ENCODE results near the gene SMIM1. TPM values are rescaled to one million over a fixed set of nuclear protein-coding genes. Genes with fewer than 3 reads are reported as not detected.
A peak's percentile ranks its signal among the peaks of the same experiment; 100 is the strongest.

SMIM1 gene
- total RNA-seq, 1 donor from 2014 or later: not detected

DNA sequence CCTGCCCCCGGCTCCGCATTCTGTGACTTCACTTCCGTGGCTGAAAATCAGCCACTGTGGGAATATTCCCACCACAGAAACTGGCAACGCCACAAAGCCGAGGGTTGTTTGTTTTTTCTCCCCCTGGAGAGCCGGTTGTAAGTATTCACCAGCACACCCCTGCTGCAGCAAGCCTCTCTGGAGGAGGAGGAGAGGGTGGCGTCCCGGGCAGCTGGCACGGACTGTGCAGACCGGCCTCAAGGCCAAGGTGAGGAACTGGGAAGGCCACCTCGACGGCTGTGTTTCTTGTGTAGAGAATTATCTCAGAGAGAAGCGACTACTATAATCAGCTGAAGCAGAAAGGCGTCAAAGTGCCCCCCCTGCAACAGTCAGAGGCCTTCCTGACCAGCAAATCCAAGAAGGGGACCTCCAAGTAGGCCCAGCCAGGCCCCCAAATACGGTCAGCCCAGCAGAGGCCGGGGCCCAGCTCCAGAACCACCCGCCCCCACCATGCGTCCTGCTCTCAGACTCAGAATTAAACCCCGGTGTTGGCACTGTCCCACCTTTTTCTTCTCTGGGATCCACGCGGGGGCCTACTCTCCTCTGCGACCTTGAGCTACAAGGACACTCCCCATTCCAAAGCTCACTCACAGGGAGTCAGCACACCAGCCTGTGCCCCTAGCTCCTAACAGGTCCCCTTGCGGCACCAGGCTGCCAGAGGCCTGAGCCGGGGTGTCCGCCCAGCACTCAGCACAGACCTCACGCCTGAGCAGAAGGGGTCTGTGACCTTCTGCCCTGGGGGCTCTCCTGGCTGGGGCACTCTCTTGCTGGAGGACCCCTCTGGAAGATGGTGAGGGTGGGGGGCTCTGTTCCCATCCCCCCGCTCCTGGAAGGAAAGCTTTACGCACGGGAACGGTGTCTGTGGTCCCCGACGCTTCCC is 1.2 kb upstream of the SMIM1 start:
- TF ChIP-seq, protein P1, sequence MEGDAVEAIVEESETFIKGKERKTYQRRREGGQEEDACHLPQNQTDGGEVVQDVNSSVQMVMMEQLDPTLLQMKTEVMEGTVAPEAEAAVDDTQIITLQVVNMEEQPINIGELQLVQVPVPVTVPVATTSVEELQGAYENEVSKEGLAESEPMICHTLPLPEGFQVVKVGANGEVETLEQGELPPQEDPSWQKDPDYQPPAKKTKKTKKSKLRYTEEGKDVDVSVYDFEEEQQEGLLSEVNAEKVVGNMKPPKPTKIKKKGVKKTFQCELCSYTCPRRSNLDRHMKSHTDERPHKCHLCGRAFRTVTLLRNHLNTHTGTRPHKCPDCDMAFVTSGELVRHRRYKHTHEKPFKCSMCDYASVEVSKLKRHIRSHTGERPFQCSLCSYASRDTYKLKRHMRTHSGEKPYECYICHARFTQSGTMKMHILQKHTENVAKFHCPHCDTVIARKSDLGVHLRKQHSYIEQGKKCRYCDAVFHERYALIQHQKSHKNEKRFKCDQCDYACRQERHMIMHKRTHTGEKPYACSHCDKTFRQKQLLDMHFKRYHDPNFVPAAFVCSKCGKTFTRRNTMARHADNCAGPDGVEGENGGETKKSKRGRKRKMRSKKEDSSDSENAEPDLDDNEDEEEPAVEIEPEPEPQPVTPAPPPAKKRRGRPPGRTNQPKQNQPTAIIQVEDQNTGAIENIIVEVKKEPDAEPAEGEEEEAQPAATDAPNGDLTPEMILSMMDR (IDR thresholded peaks at IDR 0.05; ENCODE audit: insufficient read depth, low read length, poor library complexity, severe bottlenecking): no peak
- peaks cover 8% of the 10 kb centered on the region for H3K27me3 ChIP-seq (ENCODE audit: control insufficient read depth, insufficient read depth, low read length)
- no peaks in the 10 kb centered on the region for H3K36me3 ChIP-seq (ENCODE audit: control insufficient read depth, insufficient read depth, low read length)
- peak overlapping the region; percentile 52 for H3K4me3 ChIP-seq (ENCODE audit: low read depth, low read length)
- DNase-seq (ENCODE audit: low read depth): no peak

DNA sequence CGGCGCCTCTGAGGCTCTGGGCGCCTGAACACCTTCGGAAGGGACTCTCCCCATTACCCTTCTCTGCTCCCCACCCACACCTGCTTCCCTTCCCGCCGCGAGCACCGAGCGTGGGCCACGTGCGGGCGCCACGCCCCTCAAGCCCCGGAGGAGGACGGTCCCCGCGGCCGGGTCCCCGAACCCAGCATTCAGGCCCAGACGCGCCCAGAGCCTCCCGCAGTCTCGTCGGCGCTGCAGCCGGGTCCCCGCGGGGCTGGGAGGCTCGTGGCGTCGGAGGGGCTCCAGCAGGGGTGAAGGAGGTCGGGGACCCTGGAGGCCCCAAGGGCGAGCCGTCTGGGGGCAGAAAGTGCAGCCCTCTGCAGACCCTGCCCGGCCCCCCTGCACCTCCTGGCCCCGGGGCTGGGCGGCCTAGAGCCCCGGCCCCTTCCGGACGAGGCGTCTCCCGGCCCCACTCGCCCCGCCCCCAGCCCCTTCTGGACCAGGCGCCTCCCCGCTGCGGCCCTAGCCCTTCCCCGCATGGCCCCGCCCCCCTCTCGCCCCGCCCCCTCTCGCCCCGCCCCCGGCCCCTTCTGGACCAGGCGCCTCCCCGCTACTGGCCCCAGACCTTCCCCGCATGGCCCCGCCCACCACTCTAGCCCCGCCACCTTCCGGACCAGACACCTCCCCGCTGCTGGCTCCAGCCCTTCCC is 378 bp upstream of the SMIM1 start:
- peak overlapping the region; percentile 52 for H3K4me3 ChIP-seq (ENCODE audit: low read depth, low read length)
- H3K36me3 ChIP-seq (ENCODE audit: control insufficient read depth, insufficient read depth, low read length): no peaks in the 10 kb centered on the region
- peak; percentile 26 for DNase-seq (ENCODE audit: low read depth)

DNA sequence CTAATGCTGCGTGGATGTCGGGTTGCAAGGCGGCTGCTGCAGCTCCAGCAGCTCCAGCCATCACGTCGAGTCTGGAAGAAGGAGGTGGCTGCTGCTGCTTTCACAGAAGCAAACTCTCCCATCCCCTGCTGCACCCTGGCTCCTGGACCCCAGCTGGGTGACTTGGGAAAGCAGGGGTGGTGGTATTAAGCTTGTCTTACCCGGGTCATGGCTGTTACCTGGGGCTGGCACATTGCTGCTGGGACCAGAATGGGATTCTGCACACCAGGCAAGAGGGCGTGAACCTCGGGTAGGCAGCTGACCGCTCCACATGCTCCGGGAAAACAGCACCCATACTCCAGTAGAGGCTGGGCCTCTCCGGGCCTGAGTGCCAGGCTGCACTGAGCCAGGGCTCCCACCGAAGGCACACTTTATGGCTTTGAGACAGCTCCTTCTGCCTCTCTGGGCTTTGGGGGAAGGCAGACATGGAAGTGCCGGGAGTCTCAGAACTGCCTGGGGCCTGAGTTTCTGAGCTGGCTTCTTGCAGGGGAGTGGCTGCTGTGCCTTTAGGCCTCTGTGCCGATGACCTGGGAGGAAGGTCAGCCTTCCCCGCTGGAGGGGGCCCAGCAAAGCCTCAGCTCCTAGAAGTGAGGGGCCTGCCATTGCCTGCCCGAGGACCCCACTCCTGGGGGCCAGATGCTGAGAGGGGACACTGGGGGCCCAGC is 1.2 kb downstream of the SMIM1 start:
- DNase-seq (ENCODE audit: low read depth): no peak
- Histone ChIP-seq H3K36me3 (ENCODE audit: control insufficient read depth, insufficient read depth, low read length) (no peaks in the 10 kb centered on the region), H3K27me3 (ENCODE audit: control insufficient read depth, insufficient read depth, low read length) (peaks cover 8% of the 10 kb centered on the region), H3K4me3 (ENCODE audit: low read depth, low read length) (no peak overlapping the region)
- TF ChIP-seq, protein P1 (IDR thresholded peaks at IDR 0.05; ENCODE audit: insufficient read depth, low read length, poor library complexity, severe bottlenecking): no peak

More for the DNA sequence above, 378 bp upstream of the SMIM1 start:
- TF ChIP-seq, protein P1 (IDR thresholded peaks at IDR 0.05; ENCODE audit: insufficient read depth, low read length, poor library complexity, severe bottlenecking): no peak
- peaks cover 8% of the 10 kb centered on the region for H3K27me3 ChIP-seq (ENCODE audit: control insufficient read depth, insufficient read depth, low read length)

DNA sequence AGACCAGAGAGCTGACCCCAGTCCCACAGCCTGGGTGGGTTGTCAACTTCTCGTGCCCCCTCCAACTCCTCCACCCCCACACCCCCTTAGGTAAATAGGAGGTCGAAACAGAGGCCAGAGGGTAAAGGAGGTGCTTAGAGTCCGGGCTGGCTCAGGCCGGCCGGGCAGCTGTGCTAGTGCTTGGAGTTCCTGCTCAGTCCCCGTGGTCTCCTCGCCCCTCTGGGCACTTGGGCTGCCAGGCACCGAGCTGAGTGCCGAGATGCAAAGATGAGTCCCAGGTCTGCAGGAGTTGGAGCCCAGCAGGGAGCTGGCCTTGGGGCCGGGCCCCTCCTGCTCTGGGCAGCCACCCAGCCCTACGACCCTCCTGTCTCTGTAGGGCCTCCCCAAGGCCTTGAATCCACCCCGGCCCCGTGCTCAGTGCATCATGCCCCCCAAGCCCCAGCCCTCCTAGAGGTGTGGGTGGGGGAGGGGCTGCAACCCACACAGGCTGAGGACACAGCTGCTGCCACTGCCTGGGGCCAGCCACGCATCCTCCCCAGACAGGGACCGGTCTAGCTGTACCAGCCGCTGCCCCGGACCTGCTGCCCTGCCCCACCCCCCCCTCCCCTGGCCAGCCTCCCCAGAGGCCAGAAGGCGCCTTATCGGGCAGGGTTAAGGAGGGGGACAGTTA is 1.9 kb downstream of the SMIM1 start:
- no peak for DNase-seq (ENCODE audit: low read depth)
- H3K36me3 ChIP-seq (ENCODE audit: control insufficient read depth, insufficient read depth, low read length): peaks cover 1% of the 10 kb centered on the region
- peaks cover 8% of the 10 kb centered on the region for H3K27me3 ChIP-seq (ENCODE audit: control insufficient read depth, insufficient read depth, low read length)
- TF ChIP-seq, protein P1 (IDR thresholded peaks at IDR 0.05; ENCODE audit: insufficient read depth, low read length, poor library complexity, severe bottlenecking): no peak
- no peak overlapping the region for H3K4me3 ChIP-seq (ENCODE audit: low read depth, low read length)

DNA sequence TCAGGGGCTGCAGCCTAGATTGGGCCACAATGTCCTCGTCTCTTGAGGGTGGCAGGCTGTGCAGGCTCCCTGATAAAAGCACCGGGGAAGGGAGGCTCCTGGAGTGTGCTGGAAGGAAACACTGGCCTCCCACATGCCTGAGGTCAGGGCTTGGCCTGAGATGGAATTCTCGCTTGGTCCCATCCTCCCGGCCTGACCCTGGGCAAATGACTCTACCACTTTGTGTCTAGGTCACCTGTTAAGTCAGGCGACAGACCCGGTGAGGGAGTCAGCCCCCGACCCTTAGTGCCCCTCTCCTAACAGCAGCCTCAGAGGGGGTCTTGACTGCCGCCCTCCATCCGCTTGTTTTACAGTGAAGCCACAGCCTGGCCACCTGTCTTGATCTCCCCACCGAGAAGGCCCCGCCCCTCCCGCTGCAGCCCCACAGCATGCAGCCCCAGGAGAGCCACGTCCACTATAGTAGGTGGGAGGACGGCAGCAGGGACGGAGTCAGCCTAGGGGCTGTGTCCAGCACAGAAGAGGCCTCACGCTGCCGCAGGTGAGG is 2.5 kb downstream of the SMIM1 start:
- Histone ChIP-seq H3K27me3 (ENCODE audit: control insufficient read depth, insufficient read depth, low read length) (peaks cover 8% of the 10 kb centered on the region), H3K36me3 (ENCODE audit: control insufficient read depth, insufficient read depth, low read length) (peaks cover 1% of the 10 kb centered on the region), H3K4me3 (ENCODE audit: low read depth, low read length) (no peak overlapping the region)
- TF ChIP-seq, protein P1 (IDR thresholded peaks at IDR 0.05; ENCODE audit: insufficient read depth, low read length, poor library complexity, severe bottlenecking): no peak
- DNase-seq (ENCODE audit: low read depth): no peak
